Measurements from ENCODE around the gene RNF8. TPM values are rescaled to one million over a fixed set of nuclear protein-coding genes. Genes with fewer than 3 reads are reported as not detected.
A peak's percentile ranks its signal among the peaks of the same experiment; 100 is the strongest.

RNF8 gene
- total RNA-seq, 1 donor from 2014 or later = 18.0 TPM

GRCh38 chr6:37362101-37362828, 8.5 kb downstream of the RNF8 start:
- no peak overlapping the region for H3K4me3 ChIP-seq (ENCODE audit: low read depth, low read length)
- no peak for TF ChIP-seq CTCF (conservative IDR thresholded peaks at IDR 0.05; ENCODE audit: low read depth, low read length)
- no peak for DNase-seq (ENCODE audit: low read depth)

- no peak for DNase-seq (ENCODE audit: low read depth)
- peak; percentile 25 for TF ChIP-seq CTCF (conservative IDR thresholded peaks at IDR 0.05; ENCODE audit: low read depth, low read length)
Measured at GRCh38 chr6:37365791-37366190, 12.0 kb downstream of the RNF8 start.

GRCh38 chr6:37366910-37367309, 13.1 kb downstream of the RNF8 start:
- no peak for DNase-seq (ENCODE audit: low read depth)
- no peak for TF ChIP-seq CTCF (conservative IDR thresholded peaks at IDR 0.05; ENCODE audit: low read depth, low read length)
- H3K4me3 ChIP-seq (ENCODE audit: low read depth, low read length) = no peak overlapping the region

More at GRCh38 chr6:37365791-37366190, 12.0 kb downstream of the RNF8 start:
- no peak overlapping the region for H3K4me3 ChIP-seq (ENCODE audit: low read depth, low read length)

GRCh38 chr6:37368961-37369320, 15.2 kb downstream of the RNF8 start:
- DNase-seq (ENCODE audit: low read depth) = no peak
- H3K4me3 ChIP-seq (ENCODE audit: low read depth, low read length) = no peak overlapping the region
- TF ChIP-seq CTCF (conservative IDR thresholded peaks at IDR 0.05; ENCODE audit: low read depth, low read length) = no peak

- no peak overlapping the region for H3K4me3 ChIP-seq (ENCODE audit: low read depth, low read length)
- DNase-seq (ENCODE audit: low read depth) = no peak
- TF ChIP-seq CTCF (conservative IDR thresholded peaks at IDR 0.05; ENCODE audit: low read depth, low read length) = no peak
Measured at GRCh38 chr6:37369321-37370201, 15.8 kb downstream of the RNF8 start.

- DNase-seq (ENCODE audit: low read depth) = no peak
- H3K4me3 ChIP-seq (ENCODE audit: low read depth, low read length) = no peak overlapping the region
- TF ChIP-seq CTCF (conservative IDR thresholded peaks at IDR 0.05; ENCODE audit: low read depth, low read length) = no peak
Measured at GRCh38 chr6:37371154-37372083, 17.6 kb downstream of the RNF8 start.
